ENCODE data around the gene PTGER2.

PTGER2 gene

DNA sequence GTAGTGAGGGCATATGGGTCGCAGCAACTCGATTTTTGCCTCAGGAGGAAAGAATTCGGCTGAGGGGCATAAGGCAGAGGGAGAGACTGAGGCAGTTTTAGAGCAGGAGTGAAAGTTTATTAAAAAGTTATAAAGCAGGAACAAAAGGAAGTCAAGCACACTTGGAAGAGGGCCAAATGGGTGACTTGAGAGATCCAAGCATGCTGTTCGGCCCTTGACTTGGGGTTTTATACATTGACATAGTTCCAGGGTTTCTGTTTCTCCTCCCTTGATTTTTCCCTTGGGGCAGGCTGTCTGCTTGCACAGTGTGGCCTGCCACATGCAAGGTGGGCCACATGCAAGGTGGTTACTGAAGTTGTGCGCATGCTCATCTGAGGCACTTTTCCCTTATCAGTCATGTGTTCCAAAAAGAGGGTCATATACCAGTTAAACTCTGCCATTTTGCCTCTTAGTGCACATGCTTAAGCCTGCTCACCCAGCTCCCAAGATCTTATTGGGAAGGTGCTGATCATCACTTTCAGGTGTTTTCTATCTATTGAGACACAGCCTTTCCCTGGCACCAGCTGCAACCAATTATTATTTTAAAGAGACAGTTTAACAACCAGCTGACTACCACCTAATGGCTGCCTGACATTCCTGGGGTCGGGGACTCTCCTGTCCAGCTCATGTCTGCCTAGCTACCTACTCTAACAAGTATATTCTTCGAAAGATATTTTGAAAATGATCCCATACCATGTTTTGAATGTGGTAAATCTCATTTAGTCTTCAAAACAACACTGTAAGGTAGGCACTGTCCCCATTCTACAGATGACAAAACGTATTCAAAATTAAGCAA, 19.9 kb downstream of the PTGER2 start:
- in situ Hi-C loops (cut with HindIII; ENCODE audit: low sequenced_read_pairs), result no loop called here

DNA sequence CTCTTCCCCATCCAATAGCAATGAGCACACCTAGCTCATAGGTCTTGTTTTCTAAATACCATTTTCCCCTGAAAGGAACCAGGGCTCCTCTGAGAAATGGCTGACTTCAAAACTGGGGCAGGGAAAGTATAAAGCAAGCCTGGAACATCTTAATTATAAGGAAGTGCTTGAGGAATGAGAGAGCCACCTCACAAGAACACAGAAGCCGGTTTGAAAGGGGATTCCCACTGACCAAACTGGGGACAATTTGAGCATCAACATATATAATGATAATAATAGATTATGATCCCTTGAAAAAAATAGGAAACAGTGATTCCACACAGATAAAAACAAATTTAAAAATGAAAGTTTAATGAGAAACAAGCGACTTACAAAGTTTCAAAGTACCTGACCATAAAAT, 22.1 kb downstream of the PTGER2 start:
- in situ Hi-C loops (cut with HindIII; ENCODE audit: low sequenced_read_pairs), result no loop called here

DNA sequence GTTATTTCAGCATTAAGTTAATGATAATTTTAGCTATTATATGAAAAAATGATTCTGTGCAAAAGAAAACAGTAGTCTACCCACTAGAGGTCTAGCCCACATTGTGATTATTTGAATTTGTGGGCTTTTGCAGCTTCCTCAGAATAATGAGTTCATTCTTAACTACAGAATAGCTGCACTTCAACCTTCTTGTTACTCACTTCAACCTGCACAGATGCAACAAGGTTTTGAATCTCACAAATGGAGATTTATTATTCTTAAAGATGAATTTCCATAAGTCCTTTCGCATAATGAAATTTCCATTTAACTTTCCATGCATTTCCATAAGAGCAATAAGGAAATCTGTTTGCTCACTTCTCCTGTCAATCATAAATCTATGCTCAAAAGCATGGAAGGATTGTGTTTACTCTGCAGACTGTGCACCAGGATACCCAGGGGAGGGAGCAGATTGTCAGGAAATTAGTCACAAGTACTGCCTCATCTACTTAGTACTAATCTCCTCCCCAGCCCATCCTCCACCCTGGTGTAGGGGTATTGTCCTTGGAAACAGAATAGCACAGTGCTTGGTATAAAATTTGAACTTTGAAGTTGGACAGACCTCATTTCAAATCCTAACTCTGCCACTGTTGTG, 24.1 kb downstream of the PTGER2 start:
- in situ Hi-C loops (cut with HindIII; ENCODE audit: low sequenced_read_pairs), result no loop called here

DNA sequence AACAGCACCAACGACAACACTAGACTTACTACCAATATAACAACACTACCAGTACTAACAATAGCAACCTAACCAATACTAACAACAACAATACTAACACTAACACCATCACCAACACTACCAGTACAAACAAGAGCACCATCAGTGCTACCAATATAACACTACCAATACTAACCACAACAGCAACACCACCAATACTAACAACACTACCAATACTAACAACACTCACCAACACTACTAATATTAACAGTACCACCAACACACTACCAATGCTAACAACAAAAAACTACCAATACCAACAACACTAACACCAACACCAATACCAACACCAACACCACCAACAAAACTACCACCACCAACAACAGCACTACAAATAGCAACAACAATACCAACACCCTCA, 25.1 kb downstream of the PTGER2 start:
- in situ Hi-C loops (cut with HindIII; ENCODE audit: low sequenced_read_pairs), result no loop called here

DNA sequence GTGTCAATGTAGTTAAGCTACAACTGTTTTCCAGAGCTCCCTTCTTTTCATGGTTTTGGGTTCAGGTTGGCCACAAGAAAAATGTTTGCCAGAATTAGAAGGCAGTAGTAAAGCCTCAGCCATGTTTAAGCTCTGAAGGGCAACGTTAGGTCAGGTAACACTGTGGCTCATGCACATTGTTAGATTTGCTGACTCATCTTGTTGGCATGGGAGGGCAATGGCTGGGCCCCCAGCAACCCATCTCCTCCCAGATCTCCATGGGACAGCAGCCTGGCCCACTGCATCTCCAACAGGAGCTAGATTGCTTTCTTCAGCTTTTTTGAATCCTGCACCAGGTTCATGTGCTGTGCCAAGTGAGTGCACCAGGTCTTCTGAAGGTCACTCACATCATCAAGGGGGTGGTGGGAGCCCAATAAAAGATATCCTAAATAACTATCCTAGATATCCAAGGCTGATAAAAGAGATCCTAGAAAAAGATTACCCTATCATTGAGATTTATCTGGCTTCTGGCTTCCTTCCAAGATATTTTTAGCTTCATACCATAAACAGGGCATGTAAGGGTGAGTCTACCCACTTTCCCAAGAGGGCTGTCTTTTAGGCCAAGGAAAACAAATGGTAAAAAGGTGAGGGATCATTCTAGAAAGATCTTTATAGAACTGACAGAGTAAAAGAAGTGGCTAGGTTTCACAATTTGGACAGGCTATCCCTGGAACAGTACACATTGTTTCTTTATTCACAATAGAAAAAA, 28.9 kb downstream of the PTGER2 start:
- in situ Hi-C loops (cut with HindIII; ENCODE audit: low sequenced_read_pairs), result no loop called here

DNA sequence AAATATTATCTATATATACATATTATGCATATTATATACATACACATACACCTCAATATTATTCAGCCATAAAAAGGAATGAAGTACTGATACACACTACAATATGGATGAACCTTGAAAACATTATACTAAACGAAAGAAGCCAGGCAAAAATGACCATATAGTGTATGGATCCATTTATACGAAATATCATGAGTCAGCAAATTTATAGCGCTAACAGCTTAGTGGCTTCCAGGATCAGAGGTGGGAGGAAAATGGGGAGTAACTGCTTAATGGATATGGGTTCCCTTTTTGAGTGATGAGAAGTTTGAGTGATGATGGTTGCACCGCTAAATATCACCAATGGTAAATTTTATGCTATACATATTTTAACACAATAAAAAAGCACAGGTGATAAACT, 32.7 kb downstream of the PTGER2 start:
- in situ Hi-C loops (cut with HindIII; ENCODE audit: low sequenced_read_pairs), result no loop called here

DNA sequence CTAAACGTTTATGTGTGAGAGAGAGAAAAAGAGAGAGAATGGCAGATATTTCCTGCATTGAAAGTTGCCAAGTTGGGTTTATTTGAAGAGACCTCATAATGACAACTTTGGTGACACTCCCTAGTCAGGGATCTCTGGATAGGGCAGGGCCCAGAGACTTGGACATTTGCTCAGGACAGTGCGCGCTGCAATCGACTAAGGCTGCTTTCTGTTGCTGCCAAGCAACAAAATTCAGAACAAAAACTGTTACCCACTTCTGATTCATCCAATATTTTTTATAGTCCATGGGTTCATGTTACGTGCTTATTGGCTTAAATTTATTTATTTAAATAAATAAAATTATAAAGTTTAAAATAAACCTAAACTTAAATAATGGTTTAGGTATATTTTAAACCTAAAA, 34.2 kb downstream of the PTGER2 start:
- in situ Hi-C loops (cut with HindIII; ENCODE audit: low sequenced_read_pairs), result no loop called here

DNA sequence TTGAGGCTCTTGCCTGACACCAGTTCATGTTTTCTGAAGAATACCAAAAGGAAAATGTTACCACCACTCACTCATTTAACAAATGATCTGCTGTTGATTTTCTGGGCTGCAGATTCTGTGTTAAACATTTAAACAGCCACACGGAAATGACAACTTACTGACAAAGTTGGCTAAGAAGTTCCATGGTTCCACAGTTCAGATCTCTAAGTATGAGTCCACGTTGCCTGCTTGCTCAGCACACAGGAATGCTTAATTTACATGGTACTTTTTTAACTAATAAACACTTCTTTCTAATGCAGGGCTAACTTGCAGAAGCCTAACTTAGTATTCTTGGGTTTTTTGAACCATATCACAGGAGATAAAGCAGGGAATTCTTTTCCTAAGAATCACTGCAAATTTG, 34.7 kb downstream of the PTGER2 start:
- in situ Hi-C loops (cut with HindIII; ENCODE audit: low sequenced_read_pairs), result no loop called here

DNA sequence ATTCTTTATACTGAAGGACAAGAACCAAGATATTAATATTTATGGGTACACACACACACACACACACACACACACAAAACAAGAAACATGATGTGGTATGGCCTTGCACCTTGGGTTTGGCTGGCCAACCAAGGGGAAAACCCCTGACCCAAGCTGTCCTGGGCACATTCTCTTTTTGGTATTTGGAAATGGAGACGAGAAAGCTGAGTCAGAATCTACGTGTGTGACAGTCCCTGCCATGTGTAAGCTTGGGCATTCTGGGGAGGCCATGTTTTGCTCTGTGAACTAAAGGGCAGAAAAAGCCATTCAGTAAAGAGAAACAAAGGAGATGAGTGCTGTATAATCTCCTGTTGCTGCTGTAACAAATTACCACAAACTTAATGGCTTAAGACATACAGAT, 35.6 kb downstream of the PTGER2 start:
- in situ Hi-C loops (cut with HindIII; ENCODE audit: low sequenced_read_pairs), result no loop called here

DNA sequence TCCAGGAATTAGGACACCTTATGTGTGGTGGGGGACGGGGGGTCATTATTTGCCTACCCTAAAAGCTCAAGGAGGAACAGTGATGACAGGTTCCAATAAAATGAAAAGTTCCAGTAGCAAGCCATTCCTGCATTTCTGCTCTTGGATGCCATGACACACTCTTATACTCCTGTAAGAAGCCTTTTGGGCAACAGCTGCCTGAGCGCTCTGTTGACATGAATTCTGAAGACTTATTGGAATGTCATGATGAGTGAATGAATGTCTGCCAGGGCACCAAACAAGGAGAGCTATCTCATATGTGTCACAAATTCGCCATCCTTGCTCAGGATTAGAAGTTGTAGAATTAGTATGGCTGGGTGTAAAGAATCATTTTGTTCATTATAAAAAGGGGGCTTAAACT, 36.3 kb downstream of the PTGER2 start:
- in situ Hi-C loops (cut with HindIII; ENCODE audit: low sequenced_read_pairs), result no loop called here

DNA sequence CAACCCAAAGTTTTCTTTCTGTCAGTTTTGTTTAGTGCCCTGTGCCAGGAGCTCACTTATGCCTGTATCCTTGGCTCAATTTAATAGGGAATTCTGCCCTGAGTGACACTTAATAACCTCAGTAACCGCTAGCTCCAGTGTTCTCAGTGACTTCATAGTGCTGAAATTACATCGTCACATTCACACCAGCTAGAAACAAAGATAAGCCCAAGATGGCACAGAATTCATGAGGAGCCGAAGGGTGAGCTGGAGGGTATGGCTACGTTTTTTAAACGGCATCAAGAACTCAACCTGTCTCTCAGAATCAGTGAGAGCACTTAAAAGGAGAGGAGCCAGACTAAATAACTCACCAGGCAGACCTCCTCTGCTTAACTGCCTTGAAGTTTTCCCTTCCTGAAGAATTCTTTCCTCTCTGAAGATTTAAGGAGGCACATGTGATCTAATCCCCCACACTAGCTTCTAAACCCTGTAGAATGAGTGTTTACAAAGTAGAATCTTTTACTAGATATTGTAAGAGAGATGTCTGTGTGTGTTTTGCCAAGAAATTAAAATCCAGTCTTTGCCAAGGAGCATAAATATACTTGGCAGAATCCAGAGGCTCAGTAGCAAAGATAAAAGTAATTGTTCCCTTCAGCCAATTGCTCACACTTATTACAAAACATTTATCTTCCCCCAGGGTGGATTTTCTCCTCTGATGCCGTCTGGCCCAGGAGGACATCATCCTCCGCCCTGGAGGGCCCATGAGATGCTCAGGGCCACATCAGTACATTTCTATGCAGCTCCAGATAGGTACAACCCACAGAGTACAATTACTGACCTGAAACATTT, 37.3 kb downstream of the PTGER2 start:
- in situ Hi-C loops (cut with HindIII; ENCODE audit: low sequenced_read_pairs), result no loop called here

DNA sequence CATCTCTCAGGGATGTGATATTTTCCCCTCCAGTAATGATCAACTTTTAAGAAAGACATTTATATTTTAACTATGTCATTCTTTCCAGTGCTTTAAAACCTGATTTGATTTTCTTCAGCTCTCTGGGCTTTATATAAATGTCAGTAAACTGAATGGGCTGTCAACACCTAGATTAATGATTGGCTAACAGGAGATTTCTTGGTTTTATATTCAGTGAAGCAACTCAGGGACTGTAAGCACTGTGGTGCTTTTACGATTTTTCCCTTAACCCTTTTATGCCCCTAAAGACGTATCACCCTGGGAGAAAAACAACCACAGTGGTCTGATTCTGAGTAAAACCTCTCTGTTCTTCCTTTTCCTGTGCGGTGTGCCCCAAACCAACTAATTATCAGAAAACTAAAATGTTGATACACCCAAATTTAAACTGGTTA, 38.0 kb downstream of the PTGER2 start:
- in situ Hi-C loops (cut with HindIII; ENCODE audit: low sequenced_read_pairs), result no loop called here

DNA sequence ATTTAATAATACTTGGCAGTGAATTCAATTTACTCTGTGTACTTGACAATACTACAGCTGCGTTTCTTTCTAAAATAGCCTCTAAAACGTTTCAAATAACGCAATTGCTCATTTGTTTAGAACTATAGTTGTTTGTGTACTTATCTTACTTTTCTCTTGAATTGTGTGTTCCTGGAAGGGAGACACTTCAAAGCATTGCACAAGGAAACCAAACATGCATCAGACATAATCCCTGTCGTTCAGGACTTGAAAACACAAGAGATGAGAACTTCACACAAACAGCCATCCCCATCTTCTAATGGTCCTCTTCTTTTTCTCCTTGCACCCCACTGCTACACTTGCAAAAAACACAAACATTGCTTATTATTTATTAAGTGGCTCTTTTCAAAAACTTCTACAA, 38.5 kb downstream of the PTGER2 start:
- in situ Hi-C loops (cut with HindIII; ENCODE audit: low sequenced_read_pairs), result no loop called here

DNA sequence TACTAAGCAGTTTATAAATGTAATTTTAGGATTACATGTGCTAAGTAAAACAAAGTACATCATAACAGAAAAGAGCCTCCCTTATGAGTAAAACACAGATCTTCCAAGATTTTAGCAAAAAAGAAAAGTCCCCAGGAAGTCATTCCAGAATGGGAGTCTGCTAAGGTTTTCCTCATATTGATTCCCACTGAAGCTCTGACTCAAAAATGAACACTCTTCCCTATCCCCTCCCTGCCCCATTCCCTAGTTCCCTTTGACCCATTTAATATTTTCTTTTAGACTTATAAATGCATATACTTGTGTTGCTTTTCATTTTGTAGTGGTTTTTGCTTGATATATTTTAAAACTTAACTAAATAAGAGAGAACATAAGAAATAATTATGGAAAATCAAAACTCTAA, 40.1 kb downstream of the PTGER2 start:
- in situ Hi-C loops (cut with HindIII; ENCODE audit: low sequenced_read_pairs), result no loop called here

DNA sequence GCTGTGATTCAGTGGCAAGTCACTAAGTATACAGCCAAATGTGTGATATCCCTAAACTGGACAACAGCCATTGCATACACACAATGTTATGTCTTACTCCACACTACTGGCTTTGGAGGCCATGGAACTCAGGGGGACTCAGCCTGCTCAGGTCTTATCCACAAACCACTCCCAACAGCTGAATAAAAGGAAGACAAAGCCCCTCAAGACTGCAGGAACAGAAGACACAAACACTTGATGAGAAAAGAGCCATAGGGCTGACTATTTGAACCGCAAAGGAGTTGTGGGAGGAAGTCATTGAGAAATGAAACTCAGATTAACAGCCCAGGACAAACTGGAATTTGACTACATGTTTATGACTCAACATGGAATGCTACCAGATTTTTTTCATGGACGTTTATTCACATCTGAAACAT, 40.9 kb downstream of the PTGER2 start:
- in situ Hi-C loops (cut with HindIII; ENCODE audit: low sequenced_read_pairs), result no loop called here

DNA sequence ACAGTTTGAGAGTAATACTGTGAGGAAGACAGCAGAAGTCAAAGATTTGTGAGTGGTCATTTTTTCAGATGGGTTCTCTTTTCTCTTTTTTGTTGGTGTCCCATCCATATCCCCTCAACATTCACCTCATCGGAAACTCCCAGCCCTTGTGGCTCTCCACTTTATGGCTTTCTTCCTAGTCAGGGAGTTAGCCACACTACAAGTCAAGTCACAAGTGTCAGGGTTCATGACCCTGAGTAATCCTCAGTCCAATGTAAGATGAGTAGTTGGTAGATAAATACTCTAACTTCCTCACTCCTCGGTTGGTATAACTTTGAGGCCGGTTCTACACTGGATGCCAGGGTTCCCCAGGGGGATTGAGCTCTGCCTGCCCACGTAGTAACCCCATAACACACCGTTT, 41.4 kb downstream of the PTGER2 start:
- in situ Hi-C loops (cut with HindIII; ENCODE audit: low sequenced_read_pairs), result no loop called here

DNA sequence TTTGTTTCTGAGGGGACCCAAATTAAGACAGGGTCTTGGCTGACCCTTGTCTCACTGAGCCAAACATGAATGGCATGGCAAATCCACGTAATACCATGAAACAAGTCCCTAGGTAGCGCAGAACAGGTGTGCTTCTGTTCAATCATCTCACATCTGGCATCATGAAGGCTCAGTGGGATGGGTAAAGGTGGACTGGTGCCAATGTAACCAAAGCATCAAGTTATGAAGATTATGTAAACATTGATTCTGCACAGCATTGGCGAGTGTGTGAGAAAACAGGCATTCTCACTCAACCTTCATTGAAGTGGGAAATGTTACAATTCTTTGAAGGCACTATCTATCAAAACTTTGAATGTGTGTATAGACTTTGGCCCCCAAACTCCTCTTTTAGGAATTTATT, 41.9 kb downstream of the PTGER2 start:
- in situ Hi-C loops (cut with HindIII; ENCODE audit: low sequenced_read_pairs), result no loop called here

DNA sequence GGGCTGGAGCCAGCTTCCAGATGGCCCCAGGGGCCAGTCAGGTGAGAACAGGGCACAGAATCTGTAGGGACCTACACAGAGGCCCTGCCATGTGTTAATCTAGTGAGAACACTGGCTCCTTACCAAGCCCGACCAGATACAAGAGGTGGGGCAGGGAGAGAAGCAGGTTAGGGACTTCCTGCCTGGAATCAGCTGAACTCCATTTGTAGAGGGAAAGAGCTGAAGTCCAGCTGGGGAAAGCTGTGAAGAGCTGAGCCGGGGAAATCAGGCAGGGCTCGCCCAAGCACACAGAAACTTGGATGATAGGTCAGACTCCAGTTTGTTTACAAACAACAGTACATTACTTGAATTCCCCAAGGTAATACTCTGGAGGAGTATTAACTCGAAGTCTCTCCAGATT, 46.7 kb downstream of the PTGER2 start:
- in situ Hi-C loops (cut with HindIII; ENCODE audit: low sequenced_read_pairs), result no loop called here

DNA sequence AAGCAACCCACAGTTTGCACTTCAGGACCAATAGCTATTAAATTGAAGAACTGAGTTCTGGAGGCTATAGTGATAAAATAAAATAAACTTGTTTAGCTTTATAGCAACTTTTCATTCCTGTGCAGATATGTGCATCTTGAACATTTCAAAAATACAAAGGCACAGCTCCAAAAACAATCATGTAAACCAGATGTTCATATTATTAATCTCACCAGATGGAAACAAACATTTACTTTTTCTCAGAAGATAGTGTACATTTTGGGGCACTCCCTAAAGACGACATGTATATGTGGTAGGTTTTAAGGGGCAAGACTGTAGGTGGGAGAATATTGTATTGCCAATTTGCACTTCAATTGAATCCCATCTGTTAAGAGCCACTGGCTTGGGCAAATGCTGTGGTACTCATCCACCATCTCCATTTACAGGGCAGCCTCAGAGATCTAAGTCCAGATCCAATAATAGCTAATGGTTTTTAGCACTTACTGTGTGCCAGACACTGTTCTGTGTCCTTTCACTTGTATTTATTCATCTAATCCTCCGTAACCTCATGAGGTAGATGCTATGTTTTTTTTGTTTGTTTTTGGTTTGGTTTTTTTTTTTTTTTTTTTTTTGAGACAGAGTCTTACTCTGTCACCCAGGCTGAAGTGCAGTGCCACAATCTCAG, 49.1 kb downstream of the PTGER2 start:
- in situ Hi-C loops (cut with HindIII; ENCODE audit: low sequenced_read_pairs), result no loop called here

DNA sequence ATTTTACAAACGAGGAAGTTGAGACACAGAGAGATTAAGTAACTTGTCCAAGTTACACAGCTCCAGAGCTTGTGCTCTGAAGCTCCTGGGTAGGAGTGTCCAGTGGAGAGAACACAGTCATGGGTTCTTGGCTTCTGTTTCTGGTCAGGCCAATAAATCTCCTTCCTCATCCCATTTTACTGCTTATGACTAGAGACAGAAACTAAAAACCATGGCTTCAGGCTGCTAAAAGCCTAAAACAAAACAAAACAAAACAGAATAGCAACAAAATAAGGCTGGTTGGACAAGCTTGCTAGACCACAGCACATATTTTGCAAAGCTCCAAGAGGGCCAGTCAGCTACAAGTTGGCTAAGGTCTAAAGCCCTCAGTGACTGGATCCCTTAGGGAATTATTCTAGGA, 49.8 kb downstream of the PTGER2 start:
- in situ Hi-C loops (cut with HindIII; ENCODE audit: low sequenced_read_pairs), result no loop called here

DNA sequence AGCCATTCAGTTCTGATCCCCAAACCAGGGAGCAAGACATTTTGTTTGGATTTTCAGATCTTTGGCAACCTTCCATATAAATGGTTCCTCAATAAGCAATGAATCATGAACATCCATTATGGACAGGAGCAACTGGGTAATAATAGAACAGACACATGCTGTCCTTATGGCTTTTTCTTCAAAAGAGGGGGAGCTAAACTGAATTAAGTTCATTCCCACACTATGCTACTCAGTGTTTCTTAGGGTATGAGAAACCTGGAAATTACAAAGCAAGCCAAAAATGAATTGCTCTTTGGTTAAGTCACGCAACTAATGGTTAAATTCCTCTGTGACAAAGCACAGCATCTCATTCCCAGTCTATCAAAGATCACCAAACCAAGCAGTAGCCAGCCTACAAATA, 51.0 kb downstream of the PTGER2 start:
- in situ Hi-C loops (cut with HindIII; ENCODE audit: low sequenced_read_pairs), result no loop called here

All from DLD1 (cell line).